HG03097 (cell line): ENCODE data around the gene PDE8A.
"Not testable (repeated sequence)": the region's sequence is repeated elsewhere in the genome, so short reads cannot be mapped to it uniquely, and the experiment has no call there.

Experiments
- ATAC-seq: cut with Tn5 transposase; IDR thresholded peaks from one replicate; pipeline ENCODE4 v1.9.1; 2021; ENCODE audit not compliant: unreplicated experiment, low FRiP score

Gene PDE8A

DNA sequence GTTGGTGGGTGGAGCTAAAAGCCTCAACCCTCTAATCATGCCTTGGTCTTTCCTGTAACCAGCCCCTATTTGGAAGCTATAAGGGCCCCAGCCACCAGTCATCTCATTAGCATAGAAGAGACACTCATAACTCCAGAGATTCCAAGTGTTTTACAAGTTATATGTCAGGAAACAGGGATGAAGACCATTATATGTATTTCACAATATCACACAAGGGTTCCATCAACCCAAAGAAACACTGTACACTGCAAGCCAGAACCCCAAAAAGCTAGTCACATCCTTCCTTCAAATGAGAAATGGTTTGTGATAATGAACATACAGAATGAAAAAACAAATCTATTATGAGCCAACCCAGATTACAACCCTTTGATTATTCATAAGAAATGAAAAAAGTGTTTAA lies 175.7 kb downstream of the PDE8A start:
- no peak for ATAC-seq

- ATAC-seq = no peak
Measured at GRCh38 chr15:85162237-85162636, 180.6 kb downstream of the PDE8A start.

DNA sequence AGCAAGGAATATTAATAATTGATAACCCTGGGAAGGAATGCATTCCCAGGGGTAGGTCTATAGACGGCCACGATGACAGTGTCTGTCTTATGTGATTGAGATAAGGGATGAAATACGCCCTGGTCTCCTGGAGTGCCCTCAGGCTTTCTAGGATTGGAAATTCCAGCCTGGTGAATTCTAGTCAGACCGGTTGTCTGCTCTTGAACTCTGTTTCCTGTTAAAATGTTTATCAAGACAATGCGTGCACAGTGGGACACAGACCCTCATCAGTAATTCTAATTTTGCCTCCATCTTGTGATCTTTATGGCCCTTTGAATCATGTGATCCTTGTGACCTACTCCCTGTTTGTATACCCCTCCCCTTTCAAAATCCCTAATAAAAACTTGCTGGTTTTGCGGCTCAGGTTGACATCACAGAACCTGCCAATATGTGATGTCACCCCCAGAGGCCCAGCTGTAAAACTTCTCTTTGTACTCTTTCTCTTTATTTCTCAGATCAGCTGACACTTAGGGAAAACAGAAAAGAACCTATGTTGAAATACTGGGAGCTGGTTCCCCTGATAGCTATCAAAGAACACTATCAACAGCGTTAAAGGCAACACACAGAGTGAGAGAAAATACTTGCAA lies 183.3 kb downstream of the PDE8A start:
- ATAC-seq = no peak

DNA sequence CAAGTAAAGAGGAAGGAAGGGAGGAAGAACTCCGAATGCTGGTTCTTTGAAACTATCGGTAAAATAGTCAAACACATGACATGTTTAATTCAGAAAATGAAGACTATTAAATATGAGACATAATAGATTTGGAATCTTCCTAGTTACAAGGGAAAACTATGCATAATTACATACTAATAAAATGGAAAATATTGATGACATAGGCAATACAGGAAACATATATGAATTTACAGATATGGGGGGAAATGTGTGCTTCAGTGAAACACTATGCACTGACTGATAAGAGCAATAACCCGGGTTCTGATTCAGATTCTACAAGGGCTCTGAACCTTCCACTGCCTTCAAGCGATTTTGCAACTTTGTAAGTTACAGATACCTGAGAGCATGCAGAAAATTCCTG lies 185.9 kb downstream of the PDE8A start:
- no peak for ATAC-seq

DNA sequence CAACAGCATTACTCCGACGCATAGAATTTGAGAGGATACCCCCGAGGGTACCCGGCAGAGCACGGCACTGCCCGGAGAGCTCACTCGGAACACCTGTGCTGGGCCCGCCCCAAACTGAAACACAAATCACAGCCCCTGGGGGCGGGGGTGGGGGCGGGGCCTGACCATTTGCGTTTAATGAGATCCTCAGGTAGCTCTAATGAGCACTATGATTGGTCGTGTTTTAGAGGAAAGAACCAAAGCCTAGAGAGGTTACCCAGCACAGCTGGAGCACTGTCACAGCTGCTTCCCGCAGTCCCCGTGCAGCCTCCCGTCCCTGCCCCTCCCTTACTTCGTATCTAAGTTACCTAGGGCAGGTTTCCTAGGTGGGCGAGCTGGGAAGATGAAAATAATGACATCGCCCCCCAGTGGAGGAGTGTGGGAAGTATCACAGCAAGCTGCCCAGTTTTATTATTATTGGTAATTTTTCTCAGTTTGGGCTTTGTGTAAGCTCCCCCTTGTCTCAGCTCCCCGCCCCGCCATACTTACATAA lies 187.1 kb downstream of the PDE8A start:
- ATAC-seq = no peak

GRCh38 chr15:85171736-85172135 lies 190.1 kb downstream of the PDE8A start:
- ATAC-seq = no peak

DNA sequence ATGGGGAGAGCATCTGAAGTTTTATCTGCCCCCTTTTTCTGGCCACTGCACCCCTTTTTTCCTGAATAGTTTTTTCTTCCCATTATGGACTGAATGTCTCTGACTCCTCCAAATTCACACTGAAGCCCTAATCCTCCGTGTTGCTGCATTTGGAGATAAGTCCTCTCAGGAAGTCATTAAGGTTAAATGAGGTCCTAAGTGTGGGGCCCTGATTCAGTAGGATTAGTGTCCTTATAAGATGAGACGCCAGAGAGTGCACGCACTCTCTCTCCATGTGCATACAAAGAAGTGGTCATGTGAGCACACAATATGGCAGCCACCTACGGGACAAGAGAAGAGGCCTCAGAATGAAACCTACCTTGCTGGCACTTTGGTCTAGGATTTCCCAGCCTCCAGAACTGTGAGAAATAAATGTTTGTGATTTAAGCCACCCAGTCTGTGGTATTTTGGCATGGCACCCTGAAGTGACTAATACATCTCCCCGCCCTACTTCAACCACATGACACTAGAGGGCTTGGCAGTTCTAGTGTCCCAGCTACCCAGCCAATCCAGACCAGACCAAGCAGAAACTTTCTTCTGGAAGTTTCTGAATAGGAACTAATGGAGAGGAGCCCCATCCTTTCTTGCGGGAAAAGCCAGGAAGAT lies 191.3 kb downstream of the PDE8A start:
- ATAC-seq = no peak

- not testable (repeated sequence) for ATAC-seq
Measured at GRCh38 chr15:85173630-85174029, 192.0 kb downstream of the PDE8A start.

DNA sequence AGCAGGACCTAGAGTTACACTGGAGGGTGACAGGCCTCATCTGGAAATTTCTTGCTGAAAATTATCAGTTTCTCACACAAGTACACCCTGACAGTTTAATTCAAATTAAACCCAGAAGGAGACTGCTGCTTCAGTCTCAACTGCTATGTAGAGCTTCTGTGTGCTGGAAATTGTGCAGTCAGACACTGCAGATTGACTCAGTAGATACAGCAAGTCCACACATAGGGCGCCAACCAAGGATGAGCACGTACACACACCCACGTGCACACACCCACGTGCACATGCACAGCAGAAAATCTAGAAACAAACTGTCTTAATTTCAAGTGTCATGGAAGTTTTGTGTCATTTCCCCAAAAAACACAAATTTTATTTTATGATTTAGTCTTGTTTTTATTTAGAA lies 192.9 kb downstream of the PDE8A start:
- ATAC-seq = no peak

DNA sequence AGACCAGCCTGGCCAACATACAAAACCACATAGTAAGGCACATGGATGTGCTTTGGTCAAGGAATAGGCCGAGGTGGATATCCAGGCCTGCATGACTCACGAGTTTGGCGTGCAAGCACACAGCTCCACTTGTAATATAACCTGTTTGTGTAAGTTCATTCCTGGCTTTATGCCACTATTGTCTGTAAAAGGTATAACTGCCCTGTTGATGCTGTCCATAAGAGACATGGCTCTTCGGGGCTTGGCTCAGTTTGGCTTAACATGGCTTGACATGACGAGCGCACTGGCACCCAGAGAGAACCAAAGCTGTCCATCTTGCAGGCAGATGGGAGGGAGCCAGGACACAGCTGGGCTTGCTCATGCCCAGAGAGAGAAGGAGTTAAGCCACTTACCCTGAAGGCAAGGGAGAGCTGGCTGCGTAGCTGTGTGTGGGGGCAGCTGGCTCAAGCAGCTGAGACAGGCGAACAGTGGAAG lies 195.4 kb downstream of the PDE8A start:
- ATAC-seq = not testable (repeated sequence)

DNA sequence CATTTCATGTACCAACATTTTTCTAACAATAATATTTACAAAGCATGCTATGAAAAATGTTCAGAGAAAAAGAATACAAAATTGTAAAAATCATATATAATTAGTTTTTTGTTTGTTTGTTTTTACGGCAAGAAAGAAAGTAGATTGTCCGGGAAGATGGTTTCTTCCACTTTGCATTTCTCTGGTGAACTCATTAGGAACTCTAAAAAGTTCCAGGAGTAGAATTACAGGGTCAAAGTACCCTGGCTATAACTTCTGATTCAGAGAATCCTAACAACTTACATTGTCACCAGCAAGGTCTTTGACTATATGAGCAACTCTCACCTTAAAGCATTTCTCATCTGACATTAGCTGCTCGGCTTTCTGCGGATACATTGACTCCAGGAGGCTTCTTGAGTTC lies 196.7 kb downstream of the PDE8A start:
- ATAC-seq = no peak

DNA sequence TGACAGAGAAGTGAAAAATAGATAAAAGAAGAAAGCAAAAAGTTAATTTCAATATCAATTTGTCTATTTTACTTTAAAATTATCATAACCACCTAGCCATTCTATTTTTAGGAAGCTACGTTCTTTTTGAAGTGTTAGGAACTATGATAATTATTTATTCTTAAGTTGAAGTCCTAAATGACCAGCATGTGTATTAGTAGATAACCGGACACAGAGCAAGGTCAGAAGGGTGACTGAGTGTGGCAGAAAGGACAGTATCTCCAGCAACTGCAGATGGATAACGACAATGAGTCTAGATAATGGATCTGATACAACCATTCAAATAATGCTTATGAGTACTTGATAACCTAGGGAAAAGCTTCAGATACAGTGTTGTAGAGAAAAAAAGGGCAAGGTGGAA lies 198.0 kb downstream of the PDE8A start:
- ATAC-seq = no peak

GRCh38 chr15:85185350-85185749 lies 203.7 kb downstream of the PDE8A start:
- ATAC-seq = not testable (repeated sequence)

- ATAC-seq = not testable (repeated sequence)
Measured at GRCh38 chr15:85188171-85188577, 206.5 kb downstream of the PDE8A start.
